RPMI8226 (cell line): Measurements from ENCODE around the gene SRMS.

ENCODE experiments used
- DNase-seq: peaks from one replicate; pipeline ENCODE4 v3.0.0-alpha.2; 2015

Gene SRMS

GRCh38 chr20:63498960-63499337, 48.6 kb downstream of the SRMS start, which contains the start of gene EEF1A2:
Gene EEF1A2 (minus strand): TSS chr20:63499083. CDS start chr20:63497763, 1,320 bp downstream.
- peak; percentile 77 for DNase-seq

- DNase-seq, result peak; percentile 44
Observed at GRCh38 chr20:63497946-63498935, 49.3 kb downstream of the SRMS start.

GRCh38 chr20:63497138-63497945, 50.2 kb downstream of the SRMS start:
- DNase-seq, result no peak

- no peak for DNase-seq
Observed at GRCh38 chr20:63496596-63497120, 50.9 kb downstream of the SRMS start.

- peak; percentile 76 for DNase-seq
Observed at GRCh38 chr20:63495741-63496595, 51.6 kb downstream of the SRMS start.

GRCh38 chr20:63495167-63495720, 52.3 kb downstream of the SRMS start:
- no peak for DNase-seq

- no peak for DNase-seq
Observed at GRCh38 chr20:63494420-63495166, 53.0 kb downstream of the SRMS start.

GRCh38 chr20:63494084-63494419, 53.5 kb downstream of the SRMS start:
- DNase-seq, result no peak

- no peak for DNase-seq
Observed at GRCh38 chr20:63493563-63494020, 54.0 kb downstream of the SRMS start.

GRCh38 chr20:63492982-63493381, 54.6 kb downstream of the SRMS start:
- DNase-seq, result no peak

- DNase-seq, result no peak
Observed at GRCh38 chr20:63492518-63492917, 55.0 kb downstream of the SRMS start.

GRCh38 chr20:63491635-63492230, 55.8 kb downstream of the SRMS start:
- no peak for DNase-seq

- DNase-seq, result no peak
Observed at GRCh38 chr20:63491078-63491477, 56.5 kb downstream of the SRMS start.
